Measurements from ENCODE around the gene GRID2.
"Not testable (repeated sequence)": the region's sequence is repeated elsewhere in the genome, so short reads cannot be mapped to it uniquely, and the experiment has no call there.

GRID2 gene

GRCh38 chr4:93346840-93347239 lies 1043.1 kb downstream of the GRID2 start:
- no peak for DNase-seq

- no peak for DNase-seq
These were observed 1045.1 kb downstream of the GRID2 start for GRCh38 chr4:93348896-93349295.

GRCh38 chr4:93351846-93352245 lies 1048.1 kb downstream of the GRID2 start:
- DNase-seq: no peak

- DNase-seq: no peak
These were observed 1051.6 kb downstream of the GRID2 start for GRCh38 chr4:93355411-93355810.

- no peak for DNase-seq
These were observed 1055.8 kb downstream of the GRID2 start for GRCh38 chr4:93359586-93359985.

GRCh38 chr4:93366169-93366755 lies 1062.5 kb downstream of the GRID2 start:
- DNase-seq: not testable (repeated sequence)

- no peak for DNase-seq
These were observed 1065.2 kb downstream of the GRID2 start for GRCh38 chr4:93368968-93369367.

- no peak for DNase-seq
These were observed 1066.5 kb downstream of the GRID2 start for GRCh38 chr4:93370256-93370655.

GRCh38 chr4:93373893-93374860 lies 1070.4 kb downstream of the GRID2 start:
- no peak for DNase-seq

- DNase-seq: no peak
These were observed 1080.5 kb downstream of the GRID2 start for GRCh38 chr4:93384241-93384640.

- DNase-seq: no peak
These were observed 1081.1 kb downstream of the GRID2 start for GRCh38 chr4:93384887-93385286.

- no peak for DNase-seq
These were observed 1090.8 kb downstream of the GRID2 start for GRCh38 chr4:93394545-93395081.

- no peak for DNase-seq
These were observed 1092.5 kb downstream of the GRID2 start for GRCh38 chr4:93396272-93396671.

GRCh38 chr4:93403571-93403970 lies 1099.8 kb downstream of the GRID2 start:
- DNase-seq: no peak

GRCh38 chr4:93407493-93408275 lies 1103.9 kb downstream of the GRID2 start:
- no peak for DNase-seq

- DNase-seq: no peak
These were observed 1105.3 kb downstream of the GRID2 start for GRCh38 chr4:93409035-93409434.

GRCh38 chr4:93414041-93414550 lies 1110.3 kb downstream of the GRID2 start:
- DNase-seq: no peak

- DNase-seq: no peak
These were observed 1112.8 kb downstream of the GRID2 start for GRCh38 chr4:93416344-93417128.

GRCh38 chr4:93431371-93431770 lies 1127.6 kb downstream of the GRID2 start:
- DNase-seq: no peak

GRCh38 chr4:93433840-93434239 lies 1130.1 kb downstream of the GRID2 start:
- DNase-seq: no peak

- no peak for DNase-seq
These were observed 1132.3 kb downstream of the GRID2 start for GRCh38 chr4:93436000-93436626.

- no peak for DNase-seq
These were observed 1134.2 kb downstream of the GRID2 start for GRCh38 chr4:93437991-93438390.
